SU-DHL-6 (cell line): ENCODE results near the gene RACGAP1.

Experiments
- EZH2phosphoT487 ChIP-seq: fragments of 200-600 bp; sonication (generic), shearing (Covaris generic); conservative IDR thresholded peaks from 2 replicates; pipeline ENCODE4 v1.6.1; 2018; ENCODE audit warnings: mild to moderate bottlenecking, antibody characterized with exemption, low read length, moderate library complexity, mixed read lengths
- TF ChIP-seq, protein P1 (sequence below): fragments of 200-600 bp; sonication (generic); IDR thresholded peaks from one replicate; pipeline ENCODE4 v1.5.1; 2017; ENCODE audit warnings: antibody characterized with exemption, mild to moderate bottlenecking, low read length, moderate library complexity; ENCODE audit not compliant: insufficient read depth, poor library complexity, severe bottlenecking

DNA sequence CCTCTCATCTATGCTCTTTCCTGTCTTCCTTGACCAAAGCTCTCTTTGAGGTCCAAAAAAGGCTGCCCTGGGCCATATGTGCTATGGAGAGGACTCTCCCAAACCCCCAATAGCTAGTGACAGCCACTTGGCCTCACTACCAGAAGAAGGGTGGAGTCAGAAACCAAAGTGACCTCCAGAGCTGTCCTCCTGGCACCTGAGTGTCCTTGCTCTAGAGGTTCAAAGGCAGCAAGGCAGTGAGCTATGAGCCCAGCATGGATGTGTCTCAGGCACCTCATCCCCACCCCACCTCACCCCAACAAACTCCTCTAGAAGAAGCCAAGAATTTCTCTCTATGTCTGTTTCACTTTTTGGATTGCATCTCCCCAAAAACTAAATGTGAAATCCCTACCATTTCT is 67.7 kb downstream of the RACGAP1 start:
- TF ChIP-seq, protein P1, sequence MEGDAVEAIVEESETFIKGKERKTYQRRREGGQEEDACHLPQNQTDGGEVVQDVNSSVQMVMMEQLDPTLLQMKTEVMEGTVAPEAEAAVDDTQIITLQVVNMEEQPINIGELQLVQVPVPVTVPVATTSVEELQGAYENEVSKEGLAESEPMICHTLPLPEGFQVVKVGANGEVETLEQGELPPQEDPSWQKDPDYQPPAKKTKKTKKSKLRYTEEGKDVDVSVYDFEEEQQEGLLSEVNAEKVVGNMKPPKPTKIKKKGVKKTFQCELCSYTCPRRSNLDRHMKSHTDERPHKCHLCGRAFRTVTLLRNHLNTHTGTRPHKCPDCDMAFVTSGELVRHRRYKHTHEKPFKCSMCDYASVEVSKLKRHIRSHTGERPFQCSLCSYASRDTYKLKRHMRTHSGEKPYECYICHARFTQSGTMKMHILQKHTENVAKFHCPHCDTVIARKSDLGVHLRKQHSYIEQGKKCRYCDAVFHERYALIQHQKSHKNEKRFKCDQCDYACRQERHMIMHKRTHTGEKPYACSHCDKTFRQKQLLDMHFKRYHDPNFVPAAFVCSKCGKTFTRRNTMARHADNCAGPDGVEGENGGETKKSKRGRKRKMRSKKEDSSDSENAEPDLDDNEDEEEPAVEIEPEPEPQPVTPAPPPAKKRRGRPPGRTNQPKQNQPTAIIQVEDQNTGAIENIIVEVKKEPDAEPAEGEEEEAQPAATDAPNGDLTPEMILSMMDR: no peak
- no peak for TF ChIP-seq EZH2phosphoT487
